ENCODE results near the gene NCCRP1. TPM values are rescaled to one million over a fixed set of nuclear protein-coding genes. Genes with fewer than 3 reads are reported as not detected.

NCCRP1 gene
- total and polyA plus RNA-seq, 11 donors, result 0.16 TPM; not detected in 10

DNA sequence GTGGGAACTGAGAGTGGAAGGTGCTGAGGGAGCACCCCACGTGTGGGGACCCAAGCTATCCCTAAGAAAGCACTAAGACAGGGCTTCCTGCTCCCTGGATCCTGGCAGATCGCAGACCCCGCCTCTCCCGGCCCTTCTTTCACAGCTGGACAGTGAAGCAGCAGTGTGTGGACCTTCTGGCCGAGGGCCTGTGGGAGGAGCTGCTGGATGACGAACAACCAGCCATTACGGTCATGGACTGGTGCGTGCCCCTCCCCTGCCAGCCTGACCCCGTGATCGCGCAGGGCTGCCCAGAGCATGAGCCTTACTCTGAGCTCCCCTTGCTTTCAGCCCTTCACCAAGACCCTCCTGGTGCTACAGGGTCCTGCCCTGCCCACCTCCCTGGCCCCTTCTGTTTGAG lies 2.3 kb downstream of the NCCRP1 start:
- Histone ChIP-seq H3K9me3 (no peaks in the 10 kb centered on the region), H3K27me3 (peaks cover 25 to 99% (median 79%) of the 10 kb centered on the region in 9 donors), H3K4me3 (no peak overlapping the region), H3K27ac (no peak overlapping the region), H3K4me1 (peaks cover 0 to 9% (median 0%) of the 10 kb centered on the region in 12 donors), H3K36me3 (no peaks in the 10 kb centered on the region)
- TF ChIP-seq POLR2A (IDR thresholded peaks at IDR 0.05), result no peak
- TF ChIP-seq, protein P1, sequence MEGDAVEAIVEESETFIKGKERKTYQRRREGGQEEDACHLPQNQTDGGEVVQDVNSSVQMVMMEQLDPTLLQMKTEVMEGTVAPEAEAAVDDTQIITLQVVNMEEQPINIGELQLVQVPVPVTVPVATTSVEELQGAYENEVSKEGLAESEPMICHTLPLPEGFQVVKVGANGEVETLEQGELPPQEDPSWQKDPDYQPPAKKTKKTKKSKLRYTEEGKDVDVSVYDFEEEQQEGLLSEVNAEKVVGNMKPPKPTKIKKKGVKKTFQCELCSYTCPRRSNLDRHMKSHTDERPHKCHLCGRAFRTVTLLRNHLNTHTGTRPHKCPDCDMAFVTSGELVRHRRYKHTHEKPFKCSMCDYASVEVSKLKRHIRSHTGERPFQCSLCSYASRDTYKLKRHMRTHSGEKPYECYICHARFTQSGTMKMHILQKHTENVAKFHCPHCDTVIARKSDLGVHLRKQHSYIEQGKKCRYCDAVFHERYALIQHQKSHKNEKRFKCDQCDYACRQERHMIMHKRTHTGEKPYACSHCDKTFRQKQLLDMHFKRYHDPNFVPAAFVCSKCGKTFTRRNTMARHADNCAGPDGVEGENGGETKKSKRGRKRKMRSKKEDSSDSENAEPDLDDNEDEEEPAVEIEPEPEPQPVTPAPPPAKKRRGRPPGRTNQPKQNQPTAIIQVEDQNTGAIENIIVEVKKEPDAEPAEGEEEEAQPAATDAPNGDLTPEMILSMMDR (IDR thresholded peaks at IDR 0.05), result no peak
- peak in 1 of 5 donors; percentile 38 for DNase-seq
- WGBS, 4 donors, result 29 to 40% (median 32%) methylated on average over 7 to 11 of the region's 11 CpGs
- intact Hi-C loops (cut with DNase I), result loop anchor here in 1 of 10 donors (10.0 kb wide), 1 partner anchor 126 kb away; the partner anchor contains the start of gene LRFN1
- ATAC-seq, result peak in 3 of 4 donors; percentile 34 to 66 (median 63)

DNA sequence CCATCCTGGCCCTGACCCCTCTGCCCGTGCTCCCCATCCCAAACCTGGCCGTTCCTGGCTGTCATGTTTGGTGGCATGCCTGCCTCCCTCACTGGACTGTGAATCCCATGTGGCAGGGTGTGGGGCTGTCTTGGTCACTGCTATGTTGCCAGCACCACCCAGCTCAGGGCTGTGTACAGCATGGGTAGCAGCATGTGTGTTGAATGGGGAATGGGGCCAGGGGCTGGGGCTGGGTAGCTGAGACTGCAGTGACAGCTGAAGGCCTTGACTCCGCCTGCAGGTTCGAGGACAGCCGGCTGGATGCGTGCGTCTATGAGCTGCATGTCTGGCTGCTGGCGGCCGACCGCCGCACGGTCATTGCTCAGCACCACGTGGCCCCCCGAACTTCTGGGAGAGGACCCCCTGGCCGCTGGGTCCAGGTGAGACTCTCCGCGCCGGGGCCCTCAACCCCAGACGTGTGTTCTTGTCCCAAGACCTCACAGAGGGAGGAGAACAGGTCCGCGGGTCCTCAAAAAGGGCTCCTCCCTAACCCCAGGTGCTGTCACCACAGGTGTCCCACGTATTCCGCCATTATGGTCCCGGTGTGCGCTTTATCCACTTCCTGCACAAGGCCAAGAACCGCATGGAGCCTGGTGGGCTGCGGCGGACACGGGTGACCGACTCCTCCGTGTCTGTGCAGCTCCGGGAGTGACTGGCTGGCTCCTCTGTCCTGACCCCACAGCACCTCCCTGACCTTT lies 3.5 kb downstream of the NCCRP1 start:
- no peak overlapping the region for H3K4me3 ChIP-seq
- peaks cover 0 to 9% (median 0%) of the 10 kb centered on the region in 12 donors for H3K4me1 ChIP-seq
- H3K9me3 ChIP-seq, result no peaks in the 10 kb centered on the region
- whole genome bisulfite sequencing, 4 donors, result 79 to 89% (median 84%) methylated on average over 8 to 32 of the region's 32 CpGs
- H3K27me3 ChIP-seq, result peaks cover 23 to 99% (median 85%) of the 10 kb centered on the region in 9 donors
- DNase-seq, result no peak
- no peak for ATAC-seq
- intact Hi-C loops (cut with DNase I), result loop anchor here in 2 of 10 donors (10.0 kb wide), 1 partner anchor 115 kb away; no protein-coding TSS in a partner anchor
- H3K27ac ChIP-seq, result no peak overlapping the region
- TF ChIP-seq, protein P1 (IDR thresholded peaks at IDR 0.05), result no peak
- no peak for TF ChIP-seq POLR2A (IDR thresholded peaks at IDR 0.05)
- H3K36me3 ChIP-seq, result no peaks in the 10 kb centered on the region

DNA sequence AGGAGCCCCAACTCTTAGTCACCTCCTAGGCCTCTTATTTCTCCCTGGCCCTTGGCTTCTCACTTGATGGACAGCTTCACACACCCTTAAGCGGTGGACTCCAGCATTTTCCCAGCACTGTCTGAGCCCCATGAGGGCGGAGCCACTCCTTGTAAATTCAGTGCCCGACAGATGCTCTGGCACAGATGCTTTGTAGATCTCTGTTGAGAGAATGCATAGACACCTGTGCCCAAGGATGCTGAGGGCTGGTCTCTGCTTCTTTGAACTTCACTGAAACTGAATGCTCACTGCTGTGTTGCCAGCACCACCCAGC lies 4.0 kb downstream of the NCCRP1 start:
- Histone ChIP-seq H3K27ac (no peak overlapping the region), H3K9me3 (no peaks in the 10 kb centered on the region), H3K4me1 (peaks cover 0 to 9% (median 0%) of the 10 kb centered on the region in 12 donors), H3K27me3 (peaks cover 21 to 98% (median 84%) of the 10 kb centered on the region in 9 donors), H3K36me3 (no peaks in the 10 kb centered on the region), H3K4me3 (no peak overlapping the region)
- DNase-seq (no peak), ATAC-seq (no peak)
- intact Hi-C loops (cut with DNase I), result loop anchor here in 2 of 10 donors (10.0 kb wide), 1 partner anchor 114 kb away; no protein-coding TSS in a partner anchor
- no peak for TF ChIP-seq POLR2A (IDR thresholded peaks at IDR 0.05)
- TF ChIP-seq, protein P1 (IDR thresholded peaks at IDR 0.05), result no peak
- 75 to 87% (median 82%) methylated on average over 3 of the region's 3 CpGs for WGBS, 4 donors

DNA sequence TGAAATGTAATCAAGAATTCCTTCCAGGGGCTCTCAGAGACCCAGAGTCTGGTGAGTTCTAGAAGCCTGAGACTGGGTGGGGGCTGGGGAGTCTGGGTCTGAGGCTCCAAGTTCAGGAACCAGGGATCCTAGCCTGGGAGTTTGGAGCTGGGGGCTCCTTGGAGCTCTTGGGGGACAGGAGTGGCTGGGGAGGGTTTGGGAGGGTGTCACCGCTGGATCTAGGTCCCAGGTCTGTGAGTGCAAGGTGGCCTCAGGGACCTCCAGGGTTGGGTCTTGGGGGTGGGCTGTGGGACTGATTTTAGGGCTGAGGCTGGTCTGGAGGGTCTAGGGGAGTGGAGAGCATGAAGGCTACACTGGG lies 6.2 kb downstream of the NCCRP1 start:
- WGBS, 4 donors, result 33 to 100% (median 95%) methylated on average over 1 of the region's 1 CpG
- intact Hi-C loops (cut with DNase I), result loop anchor here in 2 of 10 donors (10.0 kb wide), 1 partner anchor 112 kb away; no protein-coding TSS in a partner anchor
- H3K27ac ChIP-seq, result no peak overlapping the region
- no peaks in the 10 kb centered on the region for H3K36me3 ChIP-seq
- peaks cover 17 to 95% (median 64%) of the 10 kb centered on the region in 9 donors for H3K27me3 ChIP-seq
- no peak for ATAC-seq
- DNase-seq, result no peak
- no peak for TF ChIP-seq POLR2A (IDR thresholded peaks at IDR 0.05)
- TF ChIP-seq, protein P1 (IDR thresholded peaks at IDR 0.05), result no peak
- no peaks in the 10 kb centered on the region for H3K4me1 ChIP-seq
- H3K4me3 ChIP-seq, result no peak overlapping the region
- no peaks in the 10 kb centered on the region for H3K9me3 ChIP-seq
